Hepatocyte (in vitro differentiated cells): ENCODE results near the gene THY1.

ENCODE experiments used
- EZH2 ChIP-seq: fragments of 200-600 bp; sonication (generic); IDR thresholded peaks from 2 replicates; pipeline ENCODE4 v1.6.1; 2016; ENCODE audit warnings: antibody characterized with exemption, mild to moderate bottlenecking, borderline replicate concordance
- EZH2phosphoT487 ChIP-seq: fragments of 200-600 bp; sonication (generic); IDR thresholded peaks from one replicate; pipeline ENCODE4 v1.6.1; 2018; ENCODE audit warnings: antibody characterized with exemption, mild to moderate bottlenecking, low read depth, moderate library complexity; ENCODE audit not compliant: unreplicated experiment, severe bottlenecking
- TF ChIP-seq, protein P1 (sequence below): fragments of 200-600 bp; sonication (generic); IDR thresholded peaks from 2 replicates; pipeline ENCODE4 v1.5.1; 2016; ENCODE audit warnings: antibody characterized with exemption, mild to moderate bottlenecking; ENCODE audit not compliant: poor library complexity

DNA sequence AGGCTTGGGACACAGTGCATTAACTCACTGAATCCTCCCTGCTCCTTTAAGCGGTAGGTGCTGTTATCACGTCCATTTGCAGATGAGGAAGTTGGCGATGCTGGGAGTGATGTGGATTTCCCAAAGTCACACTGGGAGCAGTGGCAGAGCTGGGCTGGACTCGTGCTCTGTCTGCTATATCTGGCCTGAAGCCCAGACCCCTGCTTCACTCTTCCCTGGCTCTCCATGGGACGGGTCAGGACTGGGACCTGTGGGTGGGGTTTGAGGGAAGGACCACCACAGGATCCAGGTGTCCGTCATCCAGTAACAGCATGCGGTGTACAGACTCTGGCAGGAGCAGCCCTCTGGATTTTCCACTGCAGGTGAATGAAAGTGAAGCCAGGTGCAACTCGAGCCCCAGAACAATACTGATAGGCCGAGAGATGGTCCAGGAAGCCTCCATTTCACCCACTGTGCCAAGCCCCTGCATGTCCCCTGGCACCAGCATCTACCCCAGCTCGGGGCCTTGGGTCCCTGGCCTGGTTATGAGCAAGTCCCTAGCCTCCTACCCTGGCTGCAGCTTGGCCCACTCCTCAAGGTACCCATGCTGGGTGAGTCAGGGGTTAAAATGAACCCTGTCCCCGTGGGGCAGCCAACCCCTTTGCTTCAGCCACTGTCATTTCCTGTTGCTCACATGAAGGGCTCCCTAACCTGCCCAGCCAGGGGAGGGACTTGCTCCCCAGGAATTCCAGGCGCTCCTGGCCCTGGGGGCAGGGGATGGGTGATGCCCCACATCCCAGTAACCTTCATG is 45.7 kb downstream of the THY1 start:
- TF ChIP-seq EZH2phosphoT487 (no peak), EZH2 (no peak)
- TF ChIP-seq, protein P1, sequence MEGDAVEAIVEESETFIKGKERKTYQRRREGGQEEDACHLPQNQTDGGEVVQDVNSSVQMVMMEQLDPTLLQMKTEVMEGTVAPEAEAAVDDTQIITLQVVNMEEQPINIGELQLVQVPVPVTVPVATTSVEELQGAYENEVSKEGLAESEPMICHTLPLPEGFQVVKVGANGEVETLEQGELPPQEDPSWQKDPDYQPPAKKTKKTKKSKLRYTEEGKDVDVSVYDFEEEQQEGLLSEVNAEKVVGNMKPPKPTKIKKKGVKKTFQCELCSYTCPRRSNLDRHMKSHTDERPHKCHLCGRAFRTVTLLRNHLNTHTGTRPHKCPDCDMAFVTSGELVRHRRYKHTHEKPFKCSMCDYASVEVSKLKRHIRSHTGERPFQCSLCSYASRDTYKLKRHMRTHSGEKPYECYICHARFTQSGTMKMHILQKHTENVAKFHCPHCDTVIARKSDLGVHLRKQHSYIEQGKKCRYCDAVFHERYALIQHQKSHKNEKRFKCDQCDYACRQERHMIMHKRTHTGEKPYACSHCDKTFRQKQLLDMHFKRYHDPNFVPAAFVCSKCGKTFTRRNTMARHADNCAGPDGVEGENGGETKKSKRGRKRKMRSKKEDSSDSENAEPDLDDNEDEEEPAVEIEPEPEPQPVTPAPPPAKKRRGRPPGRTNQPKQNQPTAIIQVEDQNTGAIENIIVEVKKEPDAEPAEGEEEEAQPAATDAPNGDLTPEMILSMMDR: no peak
